ENCODE measurements around the gene TMEM250.

DNA sequence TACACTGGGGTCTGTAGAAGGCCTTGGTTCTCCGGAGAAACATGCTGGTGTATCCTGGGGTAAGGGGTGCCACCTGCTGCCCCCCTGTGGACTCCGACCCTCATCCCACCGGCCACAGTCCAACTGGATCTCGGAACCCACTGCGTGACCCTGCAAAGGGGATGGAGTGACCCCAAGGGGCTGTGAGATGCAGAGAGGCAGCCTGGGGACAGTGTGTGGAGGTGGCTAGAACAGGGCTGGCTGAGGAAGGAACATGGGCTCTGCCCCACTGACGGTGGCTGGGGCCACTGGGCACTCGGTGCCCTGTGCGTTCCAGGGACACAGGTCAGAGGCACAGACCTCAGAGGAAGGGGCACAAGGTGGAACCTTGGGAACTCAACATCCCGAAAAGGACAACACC is 25.9 kb downstream of the TMEM250 start:
- TF ChIP-seq POLR2AphosphoS5 (IDR thresholded peaks at IDR 0.05) (no peak), POLR2A (IDR thresholded peaks at IDR 0.05) (no peak)
- TF ChIP-seq, protein P1, sequence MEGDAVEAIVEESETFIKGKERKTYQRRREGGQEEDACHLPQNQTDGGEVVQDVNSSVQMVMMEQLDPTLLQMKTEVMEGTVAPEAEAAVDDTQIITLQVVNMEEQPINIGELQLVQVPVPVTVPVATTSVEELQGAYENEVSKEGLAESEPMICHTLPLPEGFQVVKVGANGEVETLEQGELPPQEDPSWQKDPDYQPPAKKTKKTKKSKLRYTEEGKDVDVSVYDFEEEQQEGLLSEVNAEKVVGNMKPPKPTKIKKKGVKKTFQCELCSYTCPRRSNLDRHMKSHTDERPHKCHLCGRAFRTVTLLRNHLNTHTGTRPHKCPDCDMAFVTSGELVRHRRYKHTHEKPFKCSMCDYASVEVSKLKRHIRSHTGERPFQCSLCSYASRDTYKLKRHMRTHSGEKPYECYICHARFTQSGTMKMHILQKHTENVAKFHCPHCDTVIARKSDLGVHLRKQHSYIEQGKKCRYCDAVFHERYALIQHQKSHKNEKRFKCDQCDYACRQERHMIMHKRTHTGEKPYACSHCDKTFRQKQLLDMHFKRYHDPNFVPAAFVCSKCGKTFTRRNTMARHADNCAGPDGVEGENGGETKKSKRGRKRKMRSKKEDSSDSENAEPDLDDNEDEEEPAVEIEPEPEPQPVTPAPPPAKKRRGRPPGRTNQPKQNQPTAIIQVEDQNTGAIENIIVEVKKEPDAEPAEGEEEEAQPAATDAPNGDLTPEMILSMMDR (IDR thresholded peaks at IDR 0.05): no peak

Measured in sigmoid colon (tissue), 4 donors.